PC-3 (cell line): ENCODE measurements around the gene APOD. TPM values are rescaled to one million over a fixed set of nuclear protein-coding genes. Genes with fewer than 3 reads are reported as not detected.

ENCODE experiments used
- ATAC-seq: fragments of 200-7000 bp; cut with Tn5 transposase; 2 replicates; pipeline ENCODE4 v1.9.1; 2020; ENCODE audit warnings: mild to moderate bottlenecking, moderate library complexity
- BruUV-seq: library from RNA; stranded (reverse); fragments of 400-500 nt; replicated peaks from 2 replicates; lab custom pipeline; 2021; lab: Mats Ljungman, UMichigan
- CTCF ChIA-PET: fragments of 300-600 bp; sonication (Branson Sonifier 250); formaldehyde crosslinking; loops from one replicate; lab custom pipeline; 2022; ENCODE audit warnings: antibody characterized with exemption; lab: Charles Lee
- POLR2A ChIA-PET: fragments of 300-600 bp; sonication (Branson Sonifier 250); formaldehyde crosslinking; loops from one replicate; lab custom pipeline; 2022; ENCODE audit warnings: antibody characterized with exemption; ENCODE audit not compliant: unreplicated experiment; lab: Charles Lee
- DNase-seq: peaks from one replicate; pipeline ENCODE4 v3.0.0-alpha.2; 2015
- H2AFZ ChIP-seq: fragments of 300-600 bp; sonication (generic); 2 replicates; pipeline ENCODE4 v1.6.0; 2016; ENCODE audit warnings: antibody characterized with exemption, low read length
- H3F3A ChIP-seq: fragments of 300-600 bp; sonication (generic); one replicate; pipeline ENCODE4 v1.6.0; 2017; ENCODE audit warnings: antibody characterized with exemption, low read length, control low read depth, mild to moderate bottlenecking; ENCODE audit not compliant: unreplicated experiment
- H3K27ac ChIP-seq: fragments of 300-600 bp; sonication (generic); 2 replicates; pipeline ENCODE4 v1.5.1; 2016; ENCODE audit warnings: mild to moderate bottlenecking, low read length
- H3K27me3 ChIP-seq: fragments of 300-600 bp; sonication (generic); 2 replicates; pipeline ENCODE4 v1.6.1; 2016; ENCODE audit warnings: low read length, mixed read lengths
- H3K36me3 ChIP-seq: fragments of 300-600 bp; sonication (generic); 2 replicates; pipeline ENCODE4 v1.6.1; 2016; ENCODE audit warnings: low read depth, mixed run types, low read length, mixed read lengths
- H3K4me1 ChIP-seq: fragments of 300-600 bp; sonication (generic); 2 replicates; pipeline ENCODE4 v1.5.1; 2016; ENCODE audit warnings: low read length; ENCODE audit not compliant: insufficient read depth
- H3K4me2 ChIP-seq: fragments of 300-600 bp; sonication (generic); 2 replicates; pipeline ENCODE4 v1.6.0; 2016; ENCODE audit warnings: low read length
- H3K4me3 ChIP-seq: fragments of 300-600 bp; sonication (generic); 2 replicates; pipeline ENCODE4 v1.5.1; 2016; ENCODE audit warnings: mild to moderate bottlenecking, low read length, mixed read lengths
- H3K79me2 ChIP-seq: fragments of 300-600 bp; sonication (generic); 2 replicates; pipeline ENCODE4 v1.6.1; 2017; ENCODE audit warnings: low read length, mixed read lengths
- H3K9ac ChIP-seq: fragments of 300-600 bp; sonication (generic); 2 replicates; pipeline ENCODE4 v1.6.0; 2016; ENCODE audit warnings: mild to moderate bottlenecking, low read length
- H3K9me2 ChIP-seq: fragments of 300-600 bp; sonication (generic); replicated peaks from 2 replicates; pipeline ENCODE4 v1.6.1; 2016; ENCODE audit warnings: mixed run types, low read length, mixed read lengths
- H3K9me3 ChIP-seq: fragments of 300-600 bp; sonication (generic); 2 replicates; pipeline ENCODE4 v1.6.1; 2016; ENCODE audit warnings: low read length, mixed read lengths
- H4K20me1 ChIP-seq: fragments of 300-600 bp; sonication (generic); 2 replicates; pipeline ENCODE4 v1.6.1; 2016; ENCODE audit warnings: low read length, mixed read lengths
- EZH2 ChIP-seq: fragments of 300-600 bp; sonication (generic); IDR thresholded peaks from one replicate; pipeline ENCODE4 v1.6.1; 2017; ENCODE audit warnings: antibody characterized with exemption, mild to moderate bottlenecking, low read length; ENCODE audit not compliant: unreplicated experiment
- EZH2phosphoT487 ChIP-seq: fragments of 300-600 bp; sonication (generic); IDR thresholded peaks from 2 replicates; pipeline ENCODE4 v1.6.1; 2018; ENCODE audit warnings: mild to moderate bottlenecking, antibody characterized with exemption, low read length, borderline replicate concordance
- intact Hi-C: fragments of 100-400 bp; cut with micrococcal nuclease; formaldehyde crosslinking; loops from 2 replicates; pipeline ENCODE4 v1.9.0; 2023
- total RNA-seq: library from RNA; depleted of rRNA; stranded (reverse); fragments of >200 nt; gene quantifications from 2 replicates; pipeline ENCODE4 v1.2.3, GENCODE V29; 2014
- TF ChIP-seq, protein P1 (sequence below): fragments of 300-600 bp; sonication (generic); conservative IDR thresholded peaks from 2 replicates; pipeline ENCODE4 v1.5.1; 2017; ENCODE audit warnings: antibody characterized with exemption, low read depth, mild to moderate bottlenecking, low read length

Gene APOD
- total RNA-seq, 1 experiment from 2014 or later: not detected

DNA sequence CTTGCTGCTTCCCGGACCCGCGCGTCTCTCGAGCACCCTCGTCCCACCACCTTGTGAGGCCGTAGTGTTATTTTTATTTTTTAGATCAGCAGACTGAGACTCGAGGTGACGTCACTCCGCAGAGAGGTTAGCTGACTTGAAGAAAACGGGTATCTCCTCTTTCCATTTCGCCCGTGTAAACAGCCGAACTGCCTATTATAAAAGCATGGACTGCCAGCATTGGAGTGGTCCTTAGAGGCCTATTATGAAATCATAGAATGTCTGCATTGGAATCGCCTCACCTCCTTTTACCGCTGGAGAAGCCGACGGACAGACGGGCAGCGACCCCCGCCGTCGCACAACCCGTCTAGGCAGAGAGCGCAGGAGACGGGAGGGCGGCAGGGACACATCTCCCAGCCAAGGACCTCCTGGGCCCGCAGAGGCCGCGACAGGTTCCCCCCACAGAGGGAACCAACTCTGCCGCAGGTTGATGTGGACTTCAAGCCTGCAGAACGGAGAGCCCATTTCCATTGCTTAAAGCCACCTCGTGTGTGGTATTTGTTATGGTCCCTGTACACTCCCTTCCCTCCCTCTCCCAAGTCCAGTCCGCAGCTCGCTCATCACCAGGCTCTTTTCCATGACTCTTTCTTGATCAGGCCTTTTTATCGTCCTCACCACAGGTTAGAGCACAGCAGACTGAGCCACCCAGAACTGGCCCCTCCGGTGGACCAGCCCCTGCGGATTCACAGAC, 40.1 kb downstream of the APOD start:
- no peak overlapping the region for H3K27ac ChIP-seq
- H3K27me3 ChIP-seq: no peaks in the 10 kb centered on the region
- H3K4me3 ChIP-seq: peak overlapping the region; percentile 79
- H3K9me3 ChIP-seq: no peaks in the 10 kb centered on the region
- peaks cover 38% of the 10 kb centered on the region for H3K4me1 ChIP-seq
- intact Hi-C loops: loop anchor here (5.0 kb wide), 1 partner anchor 271 kb away; the partner anchor contains the start of gene XXYLT1
- H4K20me1 ChIP-seq: peaks cover 18% of the 10 kb centered on the region
- no peak for TF ChIP-seq EZH2phosphoT487
- TF ChIP-seq, protein P1, sequence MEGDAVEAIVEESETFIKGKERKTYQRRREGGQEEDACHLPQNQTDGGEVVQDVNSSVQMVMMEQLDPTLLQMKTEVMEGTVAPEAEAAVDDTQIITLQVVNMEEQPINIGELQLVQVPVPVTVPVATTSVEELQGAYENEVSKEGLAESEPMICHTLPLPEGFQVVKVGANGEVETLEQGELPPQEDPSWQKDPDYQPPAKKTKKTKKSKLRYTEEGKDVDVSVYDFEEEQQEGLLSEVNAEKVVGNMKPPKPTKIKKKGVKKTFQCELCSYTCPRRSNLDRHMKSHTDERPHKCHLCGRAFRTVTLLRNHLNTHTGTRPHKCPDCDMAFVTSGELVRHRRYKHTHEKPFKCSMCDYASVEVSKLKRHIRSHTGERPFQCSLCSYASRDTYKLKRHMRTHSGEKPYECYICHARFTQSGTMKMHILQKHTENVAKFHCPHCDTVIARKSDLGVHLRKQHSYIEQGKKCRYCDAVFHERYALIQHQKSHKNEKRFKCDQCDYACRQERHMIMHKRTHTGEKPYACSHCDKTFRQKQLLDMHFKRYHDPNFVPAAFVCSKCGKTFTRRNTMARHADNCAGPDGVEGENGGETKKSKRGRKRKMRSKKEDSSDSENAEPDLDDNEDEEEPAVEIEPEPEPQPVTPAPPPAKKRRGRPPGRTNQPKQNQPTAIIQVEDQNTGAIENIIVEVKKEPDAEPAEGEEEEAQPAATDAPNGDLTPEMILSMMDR: no peak
- no peak for TF ChIP-seq EZH2
- peaks cover 43% of the 10 kb centered on the region for H3K79me2 ChIP-seq
- peak overlapping the region; percentile 91 for H3K4me2 ChIP-seq
- no peaks in the 10 kb centered on the region for H3F3A ChIP-seq
- H2AFZ ChIP-seq: peak overlapping the region; percentile 84
- POLR2A ChIA-PET: interaction anchor here (0.6 to 0.7 kb wide), 4 partner anchors 252 to 857 kb away, joined by 3 to 5 read pairs (median 3); no protein-coding TSS in a partner anchor
- no peaks in the 10 kb centered on the region for H3K9me2 ChIP-seq
- no peaks in the 10 kb centered on the region for H3K36me3 ChIP-seq
- DNase-seq: no peak
- peak; percentile 2; the same call in 1 of the 2 replicates for ATAC-seq
- CTCF ChIA-PET: interaction anchor here (0.8 to 2.5 kb wide), 2 partner anchors 17 to 273 kb away, joined by 4 to 20 read pairs; partner anchors contain the start of gene XXYLT1
- BruUV-seq: no TSS peak
- H3K9ac ChIP-seq: peak overlapping the region; percentile 89

DNA sequence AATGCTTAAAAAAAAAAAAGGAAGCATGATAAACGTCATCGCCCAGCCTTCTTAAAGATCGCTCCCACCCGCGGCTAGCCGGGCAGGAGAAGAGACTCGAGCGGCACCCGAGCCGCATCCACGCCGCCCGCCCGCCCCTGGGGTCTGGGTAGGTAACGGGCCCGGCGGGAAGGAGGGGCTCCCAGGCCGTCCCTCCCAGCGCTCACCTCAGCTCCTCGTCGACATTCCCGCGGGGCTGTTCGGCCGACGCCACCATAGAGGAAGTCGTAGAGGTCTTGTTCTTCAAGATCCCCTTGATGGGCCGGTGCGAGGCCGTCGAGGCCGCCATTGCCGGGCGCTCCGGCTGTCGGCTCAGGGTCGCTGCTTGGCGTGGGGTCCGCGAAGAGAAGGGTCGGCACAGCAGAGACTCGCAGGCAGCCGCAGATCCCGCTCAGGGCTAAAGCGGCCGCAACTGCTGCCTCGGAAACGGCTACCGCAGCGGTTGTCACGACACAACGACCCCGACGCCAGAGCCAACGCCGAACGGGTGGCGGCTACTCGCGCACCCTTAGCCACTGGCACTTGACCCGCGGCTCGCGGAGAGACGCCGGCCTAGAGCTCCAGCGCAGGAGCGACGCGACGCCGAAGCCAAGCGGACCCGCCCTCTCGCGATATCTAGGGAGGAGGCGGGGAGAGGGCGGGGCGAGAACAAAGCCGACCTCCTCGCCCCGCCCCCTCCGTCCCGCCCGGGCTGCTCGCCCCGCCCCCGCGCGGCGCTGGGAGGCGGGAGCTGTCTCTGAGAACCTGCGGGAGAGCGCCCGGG, 40.8 kb downstream of the APOD start, which contains the start of gene PPP1R2:
PPP1R2 (minus strand) TSS at position 628 of the 802 bp plus-strand sequence; CDS start at position 328, 300 bp downstream.
- Histone ChIP-seq H3K36me3 (no peaks in the 10 kb centered on the region), H3K9me2 (no peaks in the 10 kb centered on the region), H3K9ac (peak within 1 kb of the TSS; percentile 89), H3K27me3 (no peaks in the 10 kb centered on the region), H3K4me3 (peak within 1 kb of the TSS; percentile 79), H3K79me2 (peaks cover 51% of the 10 kb centered on the region), H2AFZ (peak within 1 kb of the TSS; percentile 84), H4K20me1 (peaks cover 18% of the 10 kb centered on the region), H3K27ac (no peak within 1 kb of the TSS), H3K4me1 (peaks cover 38% of the 10 kb centered on the region), H3K9me3 (no peaks in the 10 kb centered on the region), H3F3A (no peaks in the 10 kb centered on the region), H3K4me2 (peak within 1 kb of the TSS; percentile 91)
- ATAC-seq: peak; percentile 82
- ChIA-PET CTCF (interaction anchor here (0.8 to 2.5 kb wide), 2 partner anchors 17 to 272 kb away, joined by 4 to 20 read pairs; partner anchors contain the start of gene XXYLT1), POLR2A (interaction anchor here (0.5 to 0.7 kb wide), 6 partner anchors 78 to 856 kb away, joined by 3 to 5 read pairs (median 3); no protein-coding TSS in a partner anchor)
- intact Hi-C loops: loop anchor here (5.0 kb wide), 1 partner anchor 271 kb away; the partner anchor contains the start of gene XXYLT1
- TF ChIP-seq EZH2phosphoT487 (no peak), EZH2 (no peak)
- TF ChIP-seq, protein P1: no peak
- peak; percentile 94 for DNase-seq
- BruUV-seq: TSS peak; percentile 55
